Muscle of back (tissue), 11 donors: ENCODE measurements around the gene CPNE4. TPM values are rescaled to one million over a fixed set of nuclear protein-coding genes. Genes with fewer than 3 reads are reported as not detected.
"Not testable (repeated sequence)": the region's sequence is repeated elsewhere in the genome, so short reads cannot be mapped to it uniquely, and the experiment has no call there.

Source experiments
- DNase-seq, 3 donors: peaks; one replicate each; pipeline versions ENCODE4 v3.0.0 to v3.0.0-alpha.2; 2013
- polyA plus RNA-seq, 10 donors: library from polyadenylated mRNA; unstranded; fragments of 120-200 nt; gene quantifications; one replicate each; pipeline ENCODE4 v1.2.1, GENCODE V29; 2013; ENCODE audit not compliant: insufficient read length in 10 of 10

The CPNE4 gene
- polyA plus RNA-seq, 10 donors = 0.11 to 1.3 (median 0.34) TPM; not detected in 2

DNA sequence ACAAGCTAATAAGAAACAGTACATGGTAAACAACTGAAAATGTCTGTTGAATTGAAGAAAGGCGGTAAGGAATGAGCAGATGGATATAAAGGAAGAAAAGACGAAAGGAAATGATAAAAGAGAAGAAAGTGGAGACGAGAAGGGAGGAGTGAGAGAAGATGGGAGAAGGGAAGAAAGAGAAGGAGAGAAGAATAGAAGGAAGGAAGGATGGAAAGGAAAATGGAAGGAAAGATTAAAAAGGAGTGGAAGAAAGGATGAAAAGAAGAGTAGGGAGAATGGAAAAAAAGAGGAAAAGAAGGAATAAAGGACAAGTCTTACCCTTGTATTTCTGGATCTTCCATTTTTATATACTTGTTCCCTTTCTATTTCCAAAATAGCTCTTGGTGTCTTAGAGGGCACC lies 17.7 kb downstream of the CPNE4 start:
- DNase-seq = no peak

DNA sequence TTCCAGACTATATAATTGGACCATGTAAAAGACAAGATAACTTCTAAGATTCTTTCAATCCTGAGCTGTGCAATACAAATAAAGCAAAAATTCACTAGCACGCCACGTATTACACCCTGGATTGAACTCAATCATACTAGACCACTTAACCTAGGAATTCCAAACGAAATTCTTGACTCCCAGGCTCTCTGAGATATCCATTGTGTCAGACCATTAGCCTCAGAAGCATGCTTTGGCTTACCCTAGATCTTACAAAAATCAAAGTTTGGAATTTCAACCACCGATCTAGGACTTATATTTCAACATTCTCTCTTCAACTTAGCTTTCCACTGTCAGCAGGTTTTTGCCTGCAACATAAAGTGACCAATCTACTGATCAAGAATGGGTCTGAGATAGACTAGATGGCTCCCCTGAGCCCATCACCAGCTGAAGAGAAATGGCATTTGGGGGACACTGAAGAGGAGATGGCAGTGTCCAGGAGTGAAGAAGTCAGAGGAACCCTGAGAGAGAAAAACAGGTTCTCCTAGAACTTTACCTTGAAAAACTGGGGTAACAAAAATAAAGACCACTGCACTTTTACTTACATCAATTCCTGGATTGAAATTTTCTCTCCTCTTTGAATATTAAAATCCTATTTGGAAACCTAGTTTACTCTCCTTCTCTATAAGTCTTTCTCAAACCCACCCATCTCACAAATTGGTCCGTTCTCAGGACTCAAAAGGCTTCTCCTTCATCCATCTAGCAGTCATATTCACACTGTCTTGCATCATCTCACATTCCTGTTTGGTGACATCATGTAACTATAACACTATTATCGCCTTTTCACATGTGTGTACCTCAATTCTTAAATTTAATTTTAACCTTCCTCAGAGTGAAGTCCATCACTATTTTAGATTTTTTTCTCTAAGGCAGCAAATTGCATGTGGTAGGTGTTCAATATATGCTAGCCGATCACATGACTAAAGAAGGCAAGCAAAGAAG lies 18.5 kb downstream of the CPNE4 start:
- no peak for DNase-seq

DNA sequence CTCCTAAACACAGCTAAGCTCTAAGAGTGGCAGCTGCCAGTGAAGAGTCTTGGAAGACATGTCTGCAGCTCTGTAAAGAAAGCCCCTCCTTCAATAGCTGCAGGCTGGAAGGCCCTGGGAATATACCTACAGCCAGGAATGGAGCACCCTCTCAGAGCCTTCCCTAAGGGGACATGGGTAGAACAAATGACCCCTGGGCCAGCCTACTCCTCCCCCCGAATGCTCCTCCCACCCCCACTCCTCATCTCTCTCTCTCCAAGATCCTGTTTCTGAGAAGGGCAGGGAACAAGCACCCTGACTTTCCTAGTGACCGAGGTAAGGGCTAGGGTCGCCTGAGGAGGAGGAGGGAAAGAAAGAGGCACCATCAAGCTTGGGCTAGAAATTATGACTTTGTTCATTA lies 20.7 kb downstream of the CPNE4 start:
- no peak for DNase-seq

DNA sequence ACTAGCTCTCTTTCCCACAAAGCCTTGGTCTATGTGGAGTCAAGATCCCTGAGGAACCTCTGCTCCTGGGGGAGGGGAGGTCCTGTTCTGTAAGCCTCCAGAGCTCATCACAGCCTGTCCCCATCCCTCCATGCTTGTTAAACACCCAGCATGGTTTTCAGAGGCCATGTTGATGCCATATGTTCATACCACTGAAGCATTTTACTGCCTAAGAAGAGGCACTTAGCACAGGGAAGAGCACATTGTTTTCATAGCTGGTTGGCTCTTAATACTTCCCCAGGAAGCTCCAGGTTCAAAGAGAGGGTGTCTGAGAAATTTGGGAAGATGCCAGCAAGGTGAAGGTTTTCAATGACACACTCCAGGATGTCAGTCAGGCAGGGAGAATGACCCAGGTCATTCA lies 25.6 kb downstream of the CPNE4 start:
- DNase-seq = peak in 1 of 3 donors; percentile 5

DNA sequence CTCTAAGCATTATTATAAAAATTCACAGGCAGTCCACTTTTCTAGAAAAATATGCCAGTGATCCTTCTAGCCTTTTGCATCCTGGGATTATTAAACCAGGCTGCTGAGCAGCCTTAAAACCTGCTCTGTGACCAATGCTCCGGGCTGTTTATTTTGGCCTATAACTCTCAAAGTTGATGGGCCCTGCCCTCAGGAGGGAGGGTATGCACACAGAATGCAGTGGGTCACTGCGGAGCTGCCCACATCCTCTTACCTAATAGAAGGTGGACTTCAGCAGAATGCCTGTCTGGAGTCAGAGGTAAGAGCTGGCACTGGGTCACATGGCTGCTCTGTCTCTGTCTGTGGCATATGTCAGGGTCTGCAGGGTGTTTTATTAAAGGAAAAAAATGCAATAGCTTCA lies 26.0 kb downstream of the CPNE4 start:
- DNase-seq = no peak

DNA sequence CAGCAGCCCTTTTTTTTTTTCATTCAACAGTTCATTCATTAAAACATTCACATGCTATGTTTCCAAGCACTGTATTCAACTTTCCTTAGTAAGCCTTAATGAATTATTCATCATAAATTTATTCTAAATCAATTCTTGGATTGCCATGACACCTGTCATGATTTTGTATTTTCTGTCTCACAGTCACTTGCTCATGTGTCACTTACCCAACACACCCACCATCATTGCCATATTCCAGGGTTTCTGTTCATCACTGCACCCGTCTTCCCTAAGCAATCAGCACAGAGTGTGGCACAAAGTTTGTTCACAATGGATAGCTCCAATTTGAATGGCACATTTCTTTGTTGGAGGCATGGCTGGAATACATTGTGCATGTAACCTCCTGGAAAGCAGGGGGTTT lies 27.2 kb downstream of the CPNE4 start:
- DNase-seq = no peak

DNA sequence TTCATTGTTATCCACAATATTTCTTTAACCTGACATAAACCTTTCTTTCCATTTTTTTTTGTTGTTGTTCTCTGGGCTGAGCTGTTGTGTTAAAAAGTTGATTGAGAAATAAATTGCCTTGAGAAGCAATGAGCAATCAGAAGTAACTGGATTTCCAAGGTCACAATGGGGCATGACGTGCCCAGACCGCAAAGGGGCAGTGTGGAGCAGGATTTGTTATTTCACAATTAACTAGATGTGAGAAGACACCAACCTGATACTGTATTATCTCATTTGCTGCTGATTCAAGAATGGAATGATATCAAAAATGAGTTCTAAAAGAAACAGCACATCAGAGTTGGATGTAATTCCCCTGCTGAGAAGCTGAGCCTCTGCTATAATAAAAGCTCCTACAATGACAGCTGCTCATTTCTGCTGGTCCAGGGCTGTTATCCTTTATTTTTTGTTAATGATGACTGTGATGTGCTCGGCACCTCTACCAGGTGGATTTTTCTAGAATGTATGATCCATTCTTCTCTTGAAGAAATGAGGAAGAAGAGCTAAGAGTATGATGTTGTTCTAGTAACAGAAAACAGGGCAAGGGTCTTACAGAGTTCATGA lies 28.1 kb downstream of the CPNE4 start:
- no peak for DNase-seq

DNA sequence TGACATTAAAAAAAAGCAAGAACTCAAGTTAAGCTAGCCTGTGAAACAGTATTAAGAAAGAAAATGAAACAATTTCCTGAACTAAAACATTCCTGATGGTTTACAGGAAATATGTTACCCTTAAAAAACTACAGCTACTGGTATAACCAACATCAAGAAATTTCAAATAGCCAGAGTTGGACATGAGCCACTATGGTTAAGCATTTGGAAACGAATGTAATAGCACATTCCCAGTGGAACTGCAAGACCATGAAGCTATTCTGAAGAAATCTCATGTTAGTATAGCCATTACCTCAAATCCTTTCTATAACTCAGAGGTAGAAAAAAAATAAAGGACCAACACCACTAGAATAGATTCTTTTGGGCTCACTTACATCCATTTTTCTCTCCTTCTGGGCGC lies 30.2 kb downstream of the CPNE4 start:
- peak in 1 of 3 donors; percentile 66 for DNase-seq

DNA sequence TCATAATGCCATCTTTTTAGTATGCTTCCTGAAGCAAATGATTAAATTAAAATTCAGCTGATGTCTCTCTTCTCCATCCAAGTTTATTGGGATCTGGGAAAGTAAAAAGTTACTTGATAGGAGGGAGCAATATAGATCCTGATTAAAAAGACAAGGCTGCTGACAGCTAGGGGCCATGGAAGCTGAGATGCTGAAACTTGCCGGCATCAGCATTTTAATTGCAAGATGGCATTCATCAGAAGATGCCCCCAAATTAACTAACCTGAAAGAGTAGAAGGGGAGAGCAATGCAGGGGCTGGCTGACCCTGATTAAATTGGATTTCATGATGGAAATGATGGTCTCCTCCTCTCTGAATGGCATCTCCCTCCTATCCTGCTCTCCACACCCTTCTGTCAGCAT lies 31.1 kb downstream of the CPNE4 start:
- no peak for DNase-seq

DNA sequence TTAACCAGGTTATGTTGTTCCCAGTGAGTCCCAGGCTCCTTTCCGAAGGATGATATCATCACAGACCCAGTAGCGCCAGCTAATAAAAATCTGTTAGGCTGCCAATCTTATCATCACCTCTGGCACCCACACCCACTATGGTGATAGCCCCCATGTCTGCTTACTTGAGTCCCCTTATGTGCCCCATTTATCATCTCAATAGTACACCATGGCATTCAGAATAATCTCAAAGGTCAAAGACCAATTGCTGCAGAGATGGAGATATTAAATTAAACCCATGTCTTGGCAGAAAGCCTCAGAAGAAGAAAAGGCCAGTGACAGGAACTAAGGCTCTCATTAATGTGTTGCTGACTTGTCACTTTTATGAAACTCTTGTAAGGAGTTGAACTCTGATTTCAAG lies 32.8 kb downstream of the CPNE4 start:
- no peak for DNase-seq

DNA sequence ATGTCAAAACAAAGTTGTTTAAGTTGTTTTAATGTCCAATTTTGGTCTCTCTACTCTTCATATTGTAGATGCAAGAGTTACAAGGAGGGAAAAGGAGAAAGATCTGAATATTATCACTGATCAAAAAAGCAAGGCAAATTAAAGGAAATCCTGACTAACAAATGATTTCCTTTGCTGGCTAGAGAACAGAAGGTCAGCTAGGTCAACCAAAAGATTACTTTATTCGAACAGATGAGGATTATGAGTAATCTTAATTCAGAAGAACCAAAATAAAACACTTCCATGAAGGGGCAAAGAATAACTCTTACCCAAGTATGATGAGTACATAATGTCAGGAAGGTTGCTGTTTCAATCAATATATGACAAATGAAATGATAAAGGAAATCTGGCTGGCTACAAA lies 33.8 kb downstream of the CPNE4 start:
- no peak for DNase-seq

DNA sequence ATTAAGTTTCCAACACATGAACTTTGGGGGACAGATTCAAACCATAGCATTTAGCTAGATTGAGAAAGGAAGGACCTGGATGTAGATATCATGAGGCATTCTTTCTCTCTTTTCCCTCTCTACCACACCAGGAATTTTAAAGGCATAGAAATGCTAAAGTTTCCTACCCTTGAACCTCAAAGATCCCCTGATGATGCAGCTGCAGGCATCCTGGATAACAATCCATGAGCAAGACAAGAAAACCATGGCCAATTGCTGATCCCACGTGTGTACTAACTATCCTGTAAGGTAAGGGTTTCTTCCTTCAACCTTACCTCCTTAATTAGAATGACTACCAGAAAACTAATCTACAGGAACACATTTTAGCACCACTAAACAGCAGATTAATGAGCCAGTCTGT lies 36.8 kb downstream of the CPNE4 start:
- DNase-seq = no peak

DNA sequence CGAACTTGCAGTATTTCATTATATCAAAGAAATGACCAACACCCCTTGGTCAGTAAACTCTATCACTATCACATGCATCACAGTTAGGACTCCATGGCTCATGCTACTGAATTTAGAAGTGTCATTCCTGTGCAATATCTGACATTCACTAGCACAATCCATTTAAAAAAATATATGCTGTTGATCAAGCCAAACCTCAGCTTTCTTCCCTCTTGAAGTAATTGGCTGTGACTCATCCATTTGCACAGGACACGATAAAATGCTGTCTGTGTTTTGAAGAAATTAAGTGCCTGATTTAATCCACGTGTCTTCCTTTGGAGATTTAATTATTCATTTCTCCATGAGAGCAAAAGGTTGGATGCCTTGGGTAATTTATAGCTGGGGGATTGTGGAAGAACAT lies 38.9 kb downstream of the CPNE4 start:
- no peak for DNase-seq

DNA sequence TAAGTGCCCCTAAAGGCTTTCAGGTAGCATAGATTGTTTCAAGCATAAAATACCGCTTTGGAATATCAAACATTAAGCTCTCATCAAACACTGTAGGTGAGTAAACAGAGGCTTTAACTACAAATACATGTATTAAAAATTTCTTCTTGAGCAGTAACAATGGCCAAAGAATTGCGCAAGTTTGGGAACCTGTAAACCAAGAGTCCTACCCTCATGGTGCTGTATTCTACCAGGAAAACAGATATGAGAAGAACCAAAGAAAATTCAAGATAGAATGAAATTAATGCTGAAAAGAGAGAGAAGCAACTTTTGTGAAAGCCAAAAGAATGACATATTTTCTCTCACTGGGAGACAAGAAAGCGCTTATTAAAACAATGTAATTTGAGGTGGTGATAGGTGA lies 45.5 kb downstream of the CPNE4 start:
- no peak for DNase-seq

DNA sequence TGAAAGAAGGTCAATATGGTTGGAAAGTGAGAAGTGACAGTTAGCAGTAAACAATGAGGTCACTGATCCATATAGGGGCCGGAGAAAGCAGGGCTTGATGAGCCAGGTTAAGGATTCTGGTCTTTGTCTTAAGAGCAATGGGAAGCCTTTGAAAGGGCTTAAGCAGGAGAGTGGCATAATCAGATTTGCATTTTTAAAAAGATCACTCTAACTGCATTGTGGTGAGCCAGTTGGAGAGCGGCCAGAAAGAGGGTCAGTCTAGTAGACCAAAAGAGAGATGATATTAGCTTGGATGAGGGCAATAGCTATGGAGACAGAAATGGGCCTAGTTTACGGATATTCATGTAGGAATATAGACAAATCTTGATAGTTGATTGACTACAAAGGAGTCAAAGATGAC lies 46.6 kb downstream of the CPNE4 start:
- DNase-seq = no peak

DNA sequence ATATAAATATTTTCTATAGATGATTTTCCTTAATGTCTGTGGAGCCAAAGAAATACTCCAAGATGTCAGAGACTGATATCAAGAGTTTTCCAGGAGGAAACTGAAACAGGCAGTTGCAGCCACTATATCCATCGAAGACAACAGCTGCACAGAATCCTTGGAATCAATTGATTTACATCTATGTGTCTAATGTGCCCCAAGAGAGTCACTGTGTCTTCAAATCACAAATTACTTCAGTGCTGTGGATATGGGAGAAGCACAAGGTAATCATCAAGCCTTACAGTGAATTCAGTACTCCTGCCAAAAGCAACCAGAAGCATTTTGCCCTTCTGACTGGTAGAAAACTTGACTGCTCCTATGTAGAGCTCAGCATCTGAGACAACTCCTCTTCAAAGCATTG lies 51.1 kb downstream of the CPNE4 start:
- no peak for DNase-seq

DNA sequence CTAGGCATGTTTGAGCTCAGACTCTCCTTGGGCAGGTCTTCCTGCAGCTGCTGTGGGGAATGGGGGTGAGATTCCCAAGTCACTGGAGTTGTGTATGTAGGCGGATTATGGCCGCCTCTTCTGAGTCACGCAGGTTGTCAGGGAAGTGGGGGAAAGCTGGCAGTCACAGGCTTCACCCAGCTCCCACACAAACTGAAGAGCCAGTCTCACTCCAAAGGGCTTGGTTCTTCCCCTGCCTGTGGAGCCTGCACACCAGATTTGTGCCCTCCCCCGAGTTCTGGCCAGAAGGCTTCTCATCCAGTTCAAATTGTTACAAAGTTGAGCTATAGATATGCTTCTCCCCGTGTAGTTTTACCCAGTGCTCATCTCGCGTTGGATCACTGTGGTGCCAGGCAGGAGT lies 53.5 kb downstream of the CPNE4 start:
- no peak for DNase-seq

DNA sequence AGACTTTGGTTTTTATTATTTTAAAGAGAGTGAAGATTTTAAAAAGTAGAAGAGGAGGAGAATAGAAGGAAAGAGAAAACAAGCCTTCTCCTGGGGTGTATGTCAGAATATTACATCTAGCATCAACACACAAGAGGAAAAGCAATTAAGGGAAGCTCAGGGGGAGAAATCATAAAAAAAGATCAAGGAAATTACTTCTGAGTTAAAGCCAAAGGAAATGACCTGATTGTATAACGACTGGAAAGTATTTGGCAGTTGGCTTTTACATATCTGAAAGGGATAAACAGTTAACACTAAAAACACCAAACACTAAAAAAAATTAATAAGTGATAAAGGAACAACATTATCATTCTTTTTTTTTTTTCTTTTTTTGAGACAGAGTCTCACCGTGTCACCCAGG lies 58.4 kb downstream of the CPNE4 start:
- DNase-seq = no peak

DNA sequence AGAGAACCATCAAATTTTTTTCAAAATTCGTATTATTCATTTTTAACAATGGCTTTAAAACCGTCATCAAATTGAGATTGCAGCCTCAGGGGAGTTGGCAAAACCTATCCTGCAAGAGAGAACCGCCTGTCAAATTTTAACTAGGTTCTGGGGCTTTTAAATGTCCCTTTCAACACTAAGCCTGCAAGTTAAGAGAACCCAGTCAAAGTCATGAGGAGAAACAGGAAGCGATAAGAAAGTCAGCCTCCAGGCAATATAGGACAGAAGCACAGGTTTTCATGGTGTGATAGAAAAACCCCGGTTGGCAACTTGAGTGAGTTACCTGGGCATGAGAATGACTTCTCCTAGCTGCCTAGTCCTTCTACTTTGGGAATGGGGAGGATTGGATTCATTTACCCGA lies 59.8 kb downstream of the CPNE4 start:
- DNase-seq = no peak

DNA sequence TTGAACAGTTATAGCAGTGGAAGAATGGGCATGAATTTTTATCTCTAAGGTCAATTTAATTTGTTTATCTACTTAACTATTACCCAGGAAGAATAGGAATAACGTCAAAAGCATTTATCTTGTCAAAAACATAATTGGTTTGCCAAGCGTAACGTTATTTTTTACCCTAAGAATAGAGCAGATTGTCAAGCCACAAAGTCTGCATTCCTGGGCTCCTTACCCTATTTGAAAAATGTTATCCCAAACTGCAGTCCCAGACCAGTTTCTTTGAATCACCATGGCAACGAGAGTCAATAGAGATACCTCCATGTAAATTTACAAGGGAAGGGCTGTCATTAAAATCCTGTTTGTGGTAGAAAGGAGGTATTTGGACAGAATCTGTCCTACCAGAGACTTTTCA lies 61.1 kb downstream of the CPNE4 start:
- DNase-seq = peak; percentile 1 to 18 (median 12)

DNA sequence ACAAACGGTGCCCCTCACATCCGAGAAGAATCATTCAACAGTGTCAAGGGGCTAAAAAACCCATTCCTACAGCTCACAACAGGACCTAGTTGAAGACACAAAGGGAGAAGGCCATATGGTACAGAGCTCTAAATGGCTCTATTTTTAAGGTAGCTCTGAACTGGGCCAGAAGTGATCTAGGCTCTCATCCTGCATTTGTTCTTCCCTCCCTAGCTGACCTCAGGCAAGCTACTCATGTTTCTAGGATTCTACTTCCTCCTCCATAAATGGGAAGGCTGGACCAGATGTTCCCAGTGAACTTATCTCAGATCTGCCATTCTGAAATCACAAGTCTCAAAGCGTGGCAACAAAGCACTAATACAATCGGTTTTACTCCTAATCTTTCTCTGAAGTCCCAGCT lies 62.3 kb downstream of the CPNE4 start:
- DNase-seq = no peak

DNA sequence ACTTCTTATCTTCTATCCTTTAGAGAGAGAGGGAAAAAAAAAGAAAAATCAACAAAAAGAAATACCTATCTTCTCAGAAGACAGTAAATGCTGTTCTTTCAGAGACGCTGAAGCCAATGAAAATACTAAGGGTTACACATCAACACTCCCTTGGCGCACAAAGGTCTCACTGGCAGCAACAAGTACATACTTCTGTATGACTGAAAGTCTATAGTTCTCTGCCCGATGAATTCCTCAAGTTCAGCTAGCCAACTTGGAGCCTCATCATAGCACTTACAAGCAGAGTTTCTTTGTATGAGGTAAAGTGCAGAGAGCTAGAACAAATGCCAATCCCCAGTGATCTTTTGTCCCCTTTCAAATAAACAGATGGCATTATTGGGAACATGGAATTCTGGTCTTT lies 62.7 kb downstream of the CPNE4 start:
- peak in 1 of 3 donors; percentile 15 for DNase-seq

DNA sequence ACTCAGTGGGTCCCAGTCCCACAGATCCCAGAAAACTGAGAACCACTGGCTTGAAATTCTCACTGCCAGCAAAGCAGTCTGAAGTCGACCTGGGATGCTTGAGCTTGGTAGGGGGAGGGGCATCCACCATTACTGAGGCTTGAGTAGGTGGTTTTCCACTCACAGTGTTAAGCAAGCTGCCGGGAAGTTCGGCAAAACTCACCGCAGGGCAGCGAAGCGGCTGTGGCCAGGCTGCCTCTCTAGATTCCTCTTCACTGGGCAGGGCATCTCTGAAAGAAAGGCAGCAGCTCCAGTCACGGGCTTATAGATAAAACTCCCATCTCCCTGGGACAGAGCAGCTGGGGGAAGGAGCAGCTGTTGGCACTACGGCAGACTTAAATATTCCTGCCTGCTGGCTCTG lies 71.4 kb downstream of the CPNE4 start:
- DNase-seq = not testable (repeated sequence)

DNA sequence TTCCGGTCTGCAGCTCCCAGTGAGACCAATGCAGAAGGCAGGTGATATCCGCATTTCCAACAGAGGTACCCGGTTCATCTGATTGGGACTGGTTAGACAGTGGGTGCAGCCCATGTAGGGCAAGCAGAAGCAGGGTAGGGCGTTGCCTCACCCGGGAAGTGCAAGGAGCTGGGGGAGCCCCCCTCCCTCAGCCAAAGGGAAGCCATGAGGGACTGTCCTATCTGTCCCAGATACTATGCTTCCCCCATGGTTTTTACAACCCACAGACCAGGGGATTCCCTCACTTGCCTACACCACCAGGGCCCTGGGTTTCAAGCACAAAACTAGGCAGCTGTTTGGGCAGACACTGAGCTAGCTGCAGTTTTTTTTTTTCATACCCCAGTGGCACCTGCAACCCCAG lies 71.8 kb downstream of the CPNE4 start:
- no peak for DNase-seq
